WERI-Rb-1 (cell line): ENCODE measurements around the gene TMEM126A.

Source experiments
- DNase-seq: peaks from one replicate; pipeline ENCODE4 v3.0.0-alpha.2; 2020
- H3K27ac ChIP-seq: fragments of 250-450 bp; sonication (Bioruptor Pico); 2 replicates; pipeline ENCODE4 v1.5.1; 2020; ENCODE audit warnings: mild to moderate bottlenecking, moderate library complexity
- H3K27me3 ChIP-seq: fragments of 250-450 bp; sonication (Bioruptor Pico); 2 replicates; pipeline ENCODE4 v1.5.1; 2021; ENCODE audit warnings: mild to moderate bottlenecking, low read depth, moderate library complexity; ENCODE audit not compliant: insufficient read depth, severe bottlenecking
- H3K36me3 ChIP-seq: fragments of 250-450 bp; sonication (Bioruptor Pico); 2 replicates; pipeline ENCODE4 v1.5.1; 2020; ENCODE audit warnings: mild to moderate bottlenecking, moderate library complexity
- H3K4me3 ChIP-seq: 2 replicates; pipeline ENCODE4 v1.5.1; 2011; ENCODE audit warnings: low read depth, mild to moderate bottlenecking, control low read depth, low read length
- H3K9me3 ChIP-seq: fragments of 250-450 bp; sonication (Bioruptor Pico); 2 replicates; pipeline ENCODE4 v1.5.1; 2021; ENCODE audit warnings: mild to moderate bottlenecking, moderate library complexity; ENCODE audit not compliant: severe bottlenecking
- TF ChIP-seq, protein P1 (sequence below): IDR thresholded peaks from 2 replicates; pipeline ENCODE4 v1.5.1; 2011; ENCODE audit warnings: low read depth, mild to moderate bottlenecking, control low read depth, inconsistent platforms, low read length

The TMEM126A gene

DNA sequence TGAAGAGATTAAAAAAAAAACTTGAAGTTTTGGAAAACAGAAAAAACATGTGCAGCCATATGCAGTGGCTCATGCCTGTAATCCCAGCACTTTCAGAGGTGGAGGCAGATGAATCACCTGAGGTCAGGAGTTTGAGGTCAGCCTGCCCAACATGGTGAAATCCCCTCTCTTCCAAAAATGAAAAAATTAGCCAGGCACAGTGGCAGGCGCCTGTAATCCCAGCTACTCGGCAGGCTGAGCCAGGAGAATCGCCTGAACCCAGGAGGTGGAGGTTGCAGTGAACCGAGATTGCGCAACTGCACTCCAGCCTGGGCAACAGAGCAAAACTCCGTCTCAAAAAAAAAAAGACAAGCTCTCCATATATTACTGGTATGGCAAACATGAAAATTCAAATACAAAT lies 28.3 kb upstream of the TMEM126A start:
- TF ChIP-seq, protein P1, sequence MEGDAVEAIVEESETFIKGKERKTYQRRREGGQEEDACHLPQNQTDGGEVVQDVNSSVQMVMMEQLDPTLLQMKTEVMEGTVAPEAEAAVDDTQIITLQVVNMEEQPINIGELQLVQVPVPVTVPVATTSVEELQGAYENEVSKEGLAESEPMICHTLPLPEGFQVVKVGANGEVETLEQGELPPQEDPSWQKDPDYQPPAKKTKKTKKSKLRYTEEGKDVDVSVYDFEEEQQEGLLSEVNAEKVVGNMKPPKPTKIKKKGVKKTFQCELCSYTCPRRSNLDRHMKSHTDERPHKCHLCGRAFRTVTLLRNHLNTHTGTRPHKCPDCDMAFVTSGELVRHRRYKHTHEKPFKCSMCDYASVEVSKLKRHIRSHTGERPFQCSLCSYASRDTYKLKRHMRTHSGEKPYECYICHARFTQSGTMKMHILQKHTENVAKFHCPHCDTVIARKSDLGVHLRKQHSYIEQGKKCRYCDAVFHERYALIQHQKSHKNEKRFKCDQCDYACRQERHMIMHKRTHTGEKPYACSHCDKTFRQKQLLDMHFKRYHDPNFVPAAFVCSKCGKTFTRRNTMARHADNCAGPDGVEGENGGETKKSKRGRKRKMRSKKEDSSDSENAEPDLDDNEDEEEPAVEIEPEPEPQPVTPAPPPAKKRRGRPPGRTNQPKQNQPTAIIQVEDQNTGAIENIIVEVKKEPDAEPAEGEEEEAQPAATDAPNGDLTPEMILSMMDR, result no peak
- no peak for DNase-seq
- no peaks in the 10 kb centered on the region for H3K36me3 ChIP-seq
- no peak overlapping the region for H3K4me3 ChIP-seq
- H3K9me3 ChIP-seq, result no peaks in the 10 kb centered on the region
- no peak overlapping the region for H3K27ac ChIP-seq
- no peaks in the 10 kb centered on the region for H3K27me3 ChIP-seq

DNA sequence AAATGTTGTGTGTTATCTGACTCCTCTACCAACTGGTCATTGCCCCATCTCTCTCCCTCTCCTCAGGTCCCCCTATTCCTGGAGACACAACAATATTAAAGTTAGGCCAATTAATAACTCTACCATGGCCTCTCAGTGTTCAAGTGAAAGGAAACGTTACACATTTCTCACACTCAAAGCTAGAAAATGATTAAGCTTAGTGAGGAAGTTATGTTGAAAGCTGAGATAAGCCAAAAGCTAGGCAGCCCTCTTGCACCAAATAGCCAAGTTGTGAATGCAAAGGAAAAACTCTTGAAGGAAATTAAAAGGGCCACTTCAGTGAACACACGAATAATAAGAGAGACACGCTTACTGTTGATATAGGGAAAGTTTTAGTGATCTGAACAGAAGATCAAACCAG lies 27.5 kb upstream of the TMEM126A start:
- H3K27ac ChIP-seq, result no peak overlapping the region
- TF ChIP-seq, protein P1, result no peak
- DNase-seq, result no peak
- H3K9me3 ChIP-seq, result no peaks in the 10 kb centered on the region
- H3K27me3 ChIP-seq, result no peaks in the 10 kb centered on the region
- no peaks in the 10 kb centered on the region for H3K36me3 ChIP-seq
- H3K4me3 ChIP-seq, result no peak overlapping the region

DNA sequence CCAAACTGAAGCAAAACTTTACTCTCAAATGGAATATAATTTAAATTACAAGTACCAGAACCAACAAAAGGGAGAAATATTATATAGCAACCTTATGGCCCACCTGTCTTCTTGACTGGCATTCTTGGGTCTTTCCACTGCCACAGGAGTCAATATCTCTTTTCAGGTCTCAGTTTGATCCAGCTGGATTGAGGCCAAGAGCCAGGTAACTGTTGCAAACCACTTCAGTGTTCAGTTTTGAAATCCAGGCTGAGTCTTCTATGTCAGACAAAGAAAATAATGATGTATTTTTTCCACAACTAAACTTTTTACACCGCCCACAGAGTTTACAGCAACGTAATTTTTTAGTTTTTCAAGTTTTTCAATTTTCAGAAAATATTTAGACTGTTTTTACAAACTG lies 21.3 kb upstream of the TMEM126A start:
- Histone ChIP-seq H3K9me3 (no peaks in the 10 kb centered on the region), H3K4me3 (no peak overlapping the region), H3K27me3 (no peaks in the 10 kb centered on the region), H3K27ac (no peak overlapping the region), H3K36me3 (0 out of 2 replicates have a peak, but pooled peaks cover 8% of the 10 kb centered on the region)
- no peak for DNase-seq
- TF ChIP-seq, protein P1, result no peak

DNA sequence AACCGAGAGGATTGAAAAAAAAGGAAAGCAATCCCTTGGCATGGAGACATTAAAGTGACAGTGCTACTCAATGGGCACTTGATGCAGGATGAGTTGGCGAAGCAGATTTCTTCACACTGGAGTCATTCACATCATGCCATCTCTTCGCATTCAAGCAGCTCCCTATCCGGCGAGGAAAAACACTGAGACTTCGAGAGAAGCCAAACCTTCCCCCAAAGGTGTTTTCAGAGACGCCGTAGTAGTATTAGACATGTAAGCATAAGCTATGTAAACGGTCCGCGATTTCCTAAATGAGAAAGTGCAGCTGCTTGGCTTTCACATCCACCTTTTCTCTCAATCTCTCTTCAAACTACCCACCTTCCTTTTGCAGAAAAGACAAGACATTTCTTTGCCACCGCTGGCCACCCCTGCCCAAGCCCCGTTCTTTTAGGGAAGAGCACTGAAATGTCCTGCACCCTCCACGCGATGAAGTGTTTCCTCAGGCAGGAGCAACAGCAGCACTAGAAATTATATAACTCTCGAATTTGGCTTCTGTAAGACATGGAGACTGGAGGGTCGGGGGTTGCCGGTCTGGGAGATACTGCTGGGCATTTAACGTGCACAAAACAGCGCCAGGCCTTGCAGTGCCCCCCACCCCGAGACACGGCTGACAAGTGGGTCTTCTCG lies 20.3 kb upstream of the TMEM126A start, which contains the start of gene DLG2:
TSS of gene DLG2 (minus strand) at position 13 of the 666 bp plus-strand sequence.
- no peak for DNase-seq
- Histone ChIP-seq H3K36me3 (peaks cover 15% of the 10 kb centered on the region; the same call in 1 of the 2 replicates), H3K27ac (peak within 1 kb of the TSS; percentile 54), H3K4me3 (peak within 1 kb of the TSS; percentile 63), H3K27me3 (no peaks in the 10 kb centered on the region), H3K9me3 (no peaks in the 10 kb centered on the region)
- TF ChIP-seq, protein P1, result no peak

DNA sequence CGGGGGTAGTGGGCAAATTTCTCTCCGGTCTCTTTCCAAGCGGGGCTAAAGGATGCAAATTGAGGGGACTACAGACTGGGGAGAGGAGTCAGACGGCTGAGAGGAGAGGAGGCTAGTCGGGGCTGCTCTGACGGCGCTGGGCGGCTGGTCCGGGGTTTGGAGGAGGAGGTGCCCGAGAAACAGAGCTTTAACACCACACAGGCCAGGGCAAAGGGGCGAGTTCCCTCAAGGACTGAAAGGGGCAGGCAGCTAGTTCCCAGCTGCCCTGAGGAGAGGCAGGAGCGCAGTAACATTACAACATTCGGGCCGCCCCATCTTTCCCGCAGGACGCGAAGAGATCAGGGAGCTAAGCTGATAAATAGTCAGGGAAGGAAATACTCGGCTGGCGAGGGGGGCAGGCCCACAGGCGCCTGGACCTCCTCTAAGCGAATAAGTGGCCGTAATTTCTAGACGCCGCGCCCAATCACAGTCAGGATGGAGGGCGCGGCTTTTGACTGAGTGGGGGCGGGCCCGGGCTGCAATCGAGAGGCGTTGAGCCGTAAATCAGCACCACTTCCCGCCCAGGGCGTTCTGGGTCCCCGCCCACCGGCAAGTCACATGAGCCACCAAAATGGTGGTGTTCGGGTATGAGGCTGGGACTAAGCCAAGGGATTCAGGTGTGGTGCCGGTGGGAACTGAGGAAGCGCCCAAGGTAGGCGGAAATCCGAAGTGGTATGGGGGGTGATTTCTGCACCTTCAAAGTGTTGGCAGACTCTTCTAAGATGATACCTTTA lies 19.6 kb upstream of the TMEM126A start, which contains the start of gene TMEM126B:
TSS of gene TMEM126B (plus strand) at position 596 of the 773 bp plus-strand sequence. CDS start at position 611, 15 bp downstream.
- Histone ChIP-seq H3K4me3 (peak within 1 kb of the TSS; percentile 63), H3K9me3 (no peaks in the 10 kb centered on the region), H3K36me3 (peaks cover 15% of the 10 kb centered on the region; the same call in 1 of the 2 replicates), H3K27ac (peak within 1 kb of the TSS; percentile 72), H3K27me3 (no peaks in the 10 kb centered on the region)
- TF ChIP-seq, protein P1, result no peak
- peak; percentile 98 for DNase-seq
